Gastrocnemius medialis (tissue), 4 donors: ENCODE results near the gene YPEL2. TPM values are rescaled to one million over a fixed set of nuclear protein-coding genes. Genes with fewer than 3 reads are reported as not detected.

Experiments used
- ATAC-seq, 2 donors: fragments of 150-250 bp; one replicate each; pipeline ENCODE4 v1.9.1; 2016
- DNase-seq, 2 donors: peaks; one replicate each; pipeline ENCODE4 v3.0.0-alpha.2; 2019
- H3K27ac ChIP-seq, 4 donors: fragments of 200-600 bp; sonication (generic); 1 replicate in 1 of 4; 2 replicates in 3 of 4; pipeline ENCODE4 v1.5.1; 2016 to 2018; ENCODE audit warnings: mild to moderate bottlenecking in 2 of 4, moderate library complexity in 1 of 4
- H3K27me3 ChIP-seq, 3 donors: fragments of 200-600 bp; sonication (generic) in 2 of 3; 1 replicate in 1 of 3; 2 replicates in 2 of 3; pipeline versions ENCODE4 v1.5.1 to v1.6.0; 2016 to 2019; ENCODE audit warnings: mild to moderate bottlenecking in 1 of 3, moderate library complexity in 1 of 3
- H3K36me3 ChIP-seq, 2 donors: fragments of 200-600 bp; sonication (generic) in 1 of 2; one replicate each; pipeline ENCODE4 v1.5.1; 2017 to 2018
- H3K4me1 ChIP-seq, 2 donors: fragments of 200-600 bp; sonication (generic) in 1 of 2; one replicate each; pipeline ENCODE4 v1.5.1; 2016 to 2017; ENCODE audit warnings: mild to moderate bottlenecking in 2 of 2
- H3K4me3 ChIP-seq, 4 donors: fragments of 200-600 bp; sonication (generic) in 3 of 4; 1 replicate in 1 of 4; 2 replicates in 3 of 4; pipeline ENCODE4 v1.5.1; 2016 to 2019; ENCODE audit warnings: mild to moderate bottlenecking in 2 of 4
- H3K9me3 ChIP-seq, 3 donors: fragments of 200-600 bp; sonication (generic) in 2 of 3; 1 replicate in 1 of 3; 2 replicates in 2 of 3; pipeline ENCODE4 v1.5.1; 2016 to 2019
- CTCF ChIP-seq, 5 experiments: fragments of 450-650 bp in 3 of 5; fragments of 200-600 bp in 2 of 5; sonication (generic) in 2 of 5; IDR thresholded peaks in 4 of 5; conservative IDR thresholded peaks in 1 of 5; 1 replicate in 4 of 5; 2 replicates in 1 of 5; pipeline ENCODE4 v1.5.1; 2016 to 2019; ENCODE audit warnings: antibody characterized with exemption in 5 of 5, mild to moderate bottlenecking in 3 of 5, moderate library complexity in 3 of 5
- POLR2A ChIP-seq, 2 donors: fragments of 450-650 bp; IDR thresholded peaks; one replicate each; pipeline ENCODE4 v1.6.1; 2017; ENCODE audit warnings: antibody characterized with exemption in 2 of 2, mild to moderate bottlenecking in 2 of 2, moderate library complexity in 2 of 2
- in situ Hi-C, 4 donors: fragments of 200-750 bp; cut with MboI; loops; one replicate each; pipeline versions ENCODE4 v1.15.0 to v1.8.0; 2017; ENCODE audit warnings: low sequenced_read_pairs in 4 of 4
- intact Hi-C: fragments of 100-400 bp; cut with DNase I; formaldehyde crosslinking; loops from one replicate; pipeline ENCODE4 v1.15.1; 2023; ENCODE audit warnings: low total_unique reads
- total RNA-seq, 4 donors: library from RNA; depleted of rRNA; stranded (reverse); fragments of >200 nt; gene quantifications; one replicate each; pipeline versions ENCODE4 v1.1.0 to v1.2.3, GENCODE V29; 2016

Gene YPEL2
- total RNA-seq, 4 donors from 2014 or later, result 18.9 to 27.4 (median 22.2) TPM

GRCh38 chr17:59366773-59367656, 35.6 kb downstream of the YPEL2 start:
- H3K4me3 ChIP-seq, result peak overlapping the region in 2 of 4 donors; percentile 0 to 8
- H3K36me3 ChIP-seq, result no peaks in the 10 kb centered on the region
- H3K27ac ChIP-seq, result peak overlapping the region; percentile 96 to 99 (median 98)
- no peaks in the 10 kb centered on the region for H3K9me3 ChIP-seq
- H3K4me1 ChIP-seq, result peaks cover 93 to 100% of the 10 kb centered on the region in 2 donors
- peak; percentile 63 to 77 for DNase-seq
- intact Hi-C loops, result loop anchor here (2.0 kb wide), 1 partner anchor 34 kb away; no protein-coding TSS in a partner anchor
- in situ Hi-C loops, result no loop called here
- no peaks in the 10 kb centered on the region for H3K27me3 ChIP-seq
- TF ChIP-seq CTCF (IDR thresholded peaks at IDR 0.05 in 4 of 5, conservative IDR thresholded peaks at IDR 0.05 in 1 of 5) (no peak), POLR2A (IDR thresholded peaks at IDR 0.05) (peak; percentile 21 to 33)
- peak; percentile 65 to 72 for ATAC-seq

- Histone ChIP-seq H3K36me3 (no peaks in the 10 kb centered on the region), H3K4me1 (peaks cover 93 to 100% of the 10 kb centered on the region in 2 donors), H3K4me3 (no peak overlapping the region), H3K27ac (peak overlapping the region; percentile 96 to 99 (median 98)), H3K9me3 (no peaks in the 10 kb centered on the region), H3K27me3 (no peaks in the 10 kb centered on the region)
- intact Hi-C loops (loop anchor here (2.0 kb wide), 1 partner anchor 35 kb away; no protein-coding TSS in a partner anchor), in situ Hi-C loops (no loop called here)
- ATAC-seq, result no peak
- no peak for DNase-seq
- TF ChIP-seq POLR2A (IDR thresholded peaks at IDR 0.05), result no peak
- no peak for TF ChIP-seq CTCF (IDR thresholded peaks at IDR 0.05 in 4 of 5, conservative IDR thresholded peaks at IDR 0.05 in 1 of 5)
Measured at GRCh38 chr17:59367657-59368045, 36.2 kb downstream of the YPEL2 start.

GRCh38 chr17:59368218-59368857, 36.9 kb downstream of the YPEL2 start:
- Histone ChIP-seq H3K27ac (peak overlapping the region; percentile 96 to 99 (median 98)), H3K4me3 (no peak overlapping the region), H3K27me3 (no peaks in the 10 kb centered on the region), H3K4me1 (peaks cover 98 to 100% of the 10 kb centered on the region in 2 donors), H3K9me3 (no peaks in the 10 kb centered on the region), H3K36me3 (no peaks in the 10 kb centered on the region)
- intact Hi-C loops, result no loop called here
- in situ Hi-C loops, result no loop called here
- DNase-seq, result peak in 1 of 2 donors; percentile 12
- no peak for ATAC-seq
- no peak for TF ChIP-seq POLR2A (IDR thresholded peaks at IDR 0.05)

- ATAC-seq, result no peak
Measured at GRCh38 chr17:59369031-59369975, 37.8 kb downstream of the YPEL2 start.

More at GRCh38 chr17:59369031-59369975, 37.8 kb downstream of the YPEL2 start:
- Histone ChIP-seq H3K27ac (peak overlapping the region; percentile 96 to 99 (median 98)), H3K27me3 (no peaks in the 10 kb centered on the region), H3K36me3 (no peaks in the 10 kb centered on the region), H3K4me3 (no peak overlapping the region), H3K4me1 (peaks cover 100% of the 10 kb centered on the region in 2 donors), H3K9me3 (no peaks in the 10 kb centered on the region)
- DNase-seq, result peak in 1 of 2 donors; percentile 59
- intact Hi-C loops, result no loop called here
- in situ Hi-C loops, result no loop called here
- TF ChIP-seq CTCF (IDR thresholded peaks at IDR 0.05 in 4 of 5, conservative IDR thresholded peaks at IDR 0.05 in 1 of 5), result no peak
- TF ChIP-seq POLR2A (IDR thresholded peaks at IDR 0.05), result no peak
